Stimulated activated CD4-positive, alpha-beta T cell treated with anti-CD3 and anti-CD28 coated beads, Interleukin-1b, Interleukin-23, amount 100 ng/mL, for 1 hour (primary cell): ENCODE measurements around the gene ZNF831.
A peak's percentile ranks its signal among the peaks of the same experiment; 100 is the strongest.

ENCODE experiments used
- DNase-seq, 2 donors: peaks; one replicate each; pipeline ENCODE4 v3.0.0-alpha.2; 2020; ENCODE audit warnings: low read depth in 2 of 2

Gene ZNF831

DNA sequence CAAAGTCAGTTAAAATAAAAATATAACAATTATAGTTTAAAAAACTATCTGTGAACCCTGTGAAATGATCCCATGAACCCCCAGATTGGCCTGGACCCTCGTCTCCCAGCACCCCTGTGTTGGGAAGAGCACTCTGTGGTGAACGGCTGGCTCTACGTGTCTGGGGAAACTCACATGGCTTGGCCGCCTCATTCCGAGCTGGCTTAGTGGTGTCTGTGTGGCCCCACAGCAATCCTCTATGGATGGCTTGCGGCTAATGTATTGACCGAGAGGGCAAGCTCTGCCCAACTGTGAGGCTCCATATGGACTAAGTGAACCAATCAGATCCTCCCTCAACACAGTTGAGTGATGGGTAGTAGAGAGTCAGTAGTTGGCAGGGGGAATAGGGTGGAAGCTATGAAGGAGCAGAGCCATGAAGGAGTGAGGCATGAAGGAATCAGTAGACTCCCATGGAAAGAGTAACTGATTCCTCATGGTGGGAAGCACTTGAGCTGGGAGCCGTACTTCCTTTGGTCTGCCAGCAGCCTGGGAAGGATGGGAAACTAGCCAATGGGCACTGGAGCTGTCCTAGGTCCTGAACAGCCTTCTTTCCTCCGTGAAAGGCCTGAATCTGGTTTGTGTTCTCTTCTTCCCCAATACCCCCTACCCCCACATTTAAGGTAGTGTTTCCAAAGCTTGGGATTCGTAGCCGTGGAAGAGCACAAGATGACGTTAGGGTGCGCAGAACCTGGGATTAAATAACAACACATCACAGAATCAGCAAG is 21.6 kb upstream of the ZNF831 start:
- DNase-seq = no peak

DNA sequence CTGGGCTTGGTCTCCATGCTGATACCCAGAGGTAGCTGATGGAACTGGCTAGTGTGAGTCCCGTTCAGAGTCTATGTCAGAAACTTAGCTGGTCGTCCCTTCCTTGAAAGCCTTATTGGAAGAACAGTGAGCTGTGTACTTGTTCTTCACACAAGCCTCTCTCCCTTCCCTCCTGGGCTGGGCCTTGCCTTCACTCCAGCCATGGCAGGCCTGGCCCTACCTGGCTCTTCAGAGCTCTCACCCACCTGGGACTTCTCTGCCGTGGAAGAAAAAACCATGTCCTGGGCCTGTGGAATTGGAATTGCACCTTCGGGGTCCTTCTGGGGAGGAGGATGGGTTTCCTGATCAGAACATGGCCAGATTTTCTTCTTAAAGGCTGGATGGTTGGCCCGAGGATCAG is 20.3 kb upstream of the ZNF831 start:
- DNase-seq = no peak

DNA sequence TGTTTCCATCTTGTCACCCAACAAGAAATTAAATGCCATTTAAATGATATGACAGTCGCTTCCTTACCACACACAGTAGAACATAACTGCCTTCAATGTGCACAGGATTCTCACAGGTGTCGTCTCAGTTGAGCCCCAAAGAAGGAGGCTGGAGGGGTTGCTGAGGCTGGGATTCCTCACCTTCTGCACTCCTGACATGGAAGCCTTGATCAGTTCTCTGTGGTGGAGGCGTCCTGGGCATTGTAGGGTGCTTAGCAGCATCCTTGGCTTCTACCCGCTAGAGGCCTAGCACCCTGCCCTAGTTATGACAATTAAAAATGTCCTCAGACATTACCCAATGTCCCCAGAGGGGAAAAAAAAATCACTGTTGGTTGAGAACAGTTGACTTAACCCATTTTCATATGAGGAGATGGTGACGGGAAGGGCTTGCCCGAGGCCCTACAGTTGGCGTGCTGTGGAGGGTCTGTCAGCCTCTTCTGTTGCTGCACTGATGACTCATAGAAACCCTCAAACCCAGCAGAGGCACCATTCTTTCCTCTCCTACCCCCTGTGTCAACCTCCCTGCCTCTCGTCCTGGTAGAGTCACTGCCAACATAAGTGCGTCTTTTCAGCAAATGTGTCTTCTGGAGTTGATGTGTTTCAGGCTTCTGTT is 19.3 kb upstream of the ZNF831 start:
- no peak for DNase-seq

DNA sequence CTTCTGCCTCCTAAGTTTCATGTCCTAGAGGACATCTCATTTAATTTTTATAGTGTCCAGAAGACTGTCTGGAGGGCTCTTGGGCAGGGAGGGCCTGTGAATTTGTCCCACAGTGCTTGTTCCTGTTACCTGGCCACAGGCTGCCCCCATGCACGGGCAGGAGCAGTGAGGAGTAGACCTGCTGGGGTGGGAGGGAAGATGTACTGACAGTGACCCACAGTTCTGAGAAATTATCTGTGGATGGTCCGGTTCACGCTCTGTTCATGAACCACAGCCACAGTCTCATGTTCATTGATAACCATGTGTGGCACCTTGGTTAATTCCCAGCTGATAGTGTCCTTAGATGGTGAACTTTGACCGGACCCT is 18.8 kb upstream of the ZNF831 start:
- DNase-seq = no peak

DNA sequence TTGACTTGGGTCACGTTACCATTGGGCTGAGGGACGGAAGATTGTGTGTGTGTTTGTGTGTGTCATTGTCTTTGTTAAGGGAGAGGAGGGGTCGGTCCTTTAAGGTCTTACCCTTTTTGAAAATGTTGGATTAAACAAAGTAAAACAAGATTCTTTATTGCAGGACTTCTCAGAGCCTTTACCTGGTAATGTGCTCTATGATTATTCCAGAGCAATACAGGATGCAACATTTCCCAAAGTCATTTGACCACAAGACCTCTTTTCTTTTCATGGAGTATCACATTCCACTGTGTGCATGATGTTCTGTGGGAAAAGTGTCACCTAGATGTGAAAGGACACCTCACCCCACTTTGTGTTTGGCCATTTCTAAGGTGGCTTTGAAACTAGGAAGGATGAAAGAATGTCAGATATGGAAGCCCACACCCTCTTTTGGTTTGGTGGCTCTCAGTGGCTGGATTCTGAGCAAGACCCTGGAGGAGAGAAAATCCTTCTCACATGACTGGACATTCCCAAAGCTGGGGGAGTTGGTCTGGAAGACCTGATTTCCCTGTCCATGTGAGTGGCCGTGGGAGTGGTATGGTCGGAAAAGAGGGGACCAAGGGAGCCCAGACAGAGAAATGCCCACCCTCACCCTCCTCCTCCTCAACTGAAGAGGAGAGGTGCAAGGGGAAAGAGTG is 18.2 kb upstream of the ZNF831 start:
- DNase-seq = no peak

DNA sequence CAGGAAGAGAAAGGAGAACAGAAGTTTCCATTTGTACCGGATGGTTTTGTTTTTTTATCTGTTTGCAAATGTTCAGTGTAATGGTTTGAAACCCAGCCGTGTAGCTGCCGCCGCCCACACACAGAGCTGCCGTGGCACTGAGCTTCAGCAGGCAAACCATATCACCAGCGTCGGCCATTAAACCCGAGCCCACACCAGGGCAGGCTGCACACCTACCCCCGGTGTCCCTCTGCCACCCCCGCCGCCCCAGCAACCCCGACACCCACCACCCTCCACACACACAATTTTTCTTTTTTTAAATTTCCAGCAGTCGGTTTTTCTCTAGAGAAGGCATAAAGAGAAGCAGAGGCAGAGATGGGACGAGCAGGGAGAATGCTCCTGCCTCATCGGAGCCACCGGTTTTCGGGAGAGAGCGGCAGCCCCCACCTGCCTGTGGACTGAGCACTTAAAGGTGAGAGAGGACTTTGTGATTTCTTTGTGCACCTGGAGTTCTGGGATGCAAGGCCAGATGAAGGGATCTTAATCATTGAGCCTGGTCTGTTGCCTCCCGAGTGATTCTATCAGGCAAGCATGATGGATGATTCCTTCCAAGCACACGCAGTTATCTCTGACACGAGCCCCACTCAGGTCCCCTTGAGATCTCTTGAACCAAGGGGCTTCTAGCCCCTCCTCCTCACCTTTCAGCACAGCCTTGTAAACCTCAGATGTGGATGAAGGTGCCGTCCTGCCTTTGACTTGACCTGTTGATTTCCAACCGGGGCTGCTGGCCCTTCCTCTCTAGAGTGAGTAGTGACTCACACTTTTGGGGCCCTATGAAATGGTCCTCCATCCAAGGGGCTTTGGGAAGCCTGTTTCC is 17.5 kb upstream of the ZNF831 start:
- peak in 1 of 2 donors; percentile 51 for DNase-seq

DNA sequence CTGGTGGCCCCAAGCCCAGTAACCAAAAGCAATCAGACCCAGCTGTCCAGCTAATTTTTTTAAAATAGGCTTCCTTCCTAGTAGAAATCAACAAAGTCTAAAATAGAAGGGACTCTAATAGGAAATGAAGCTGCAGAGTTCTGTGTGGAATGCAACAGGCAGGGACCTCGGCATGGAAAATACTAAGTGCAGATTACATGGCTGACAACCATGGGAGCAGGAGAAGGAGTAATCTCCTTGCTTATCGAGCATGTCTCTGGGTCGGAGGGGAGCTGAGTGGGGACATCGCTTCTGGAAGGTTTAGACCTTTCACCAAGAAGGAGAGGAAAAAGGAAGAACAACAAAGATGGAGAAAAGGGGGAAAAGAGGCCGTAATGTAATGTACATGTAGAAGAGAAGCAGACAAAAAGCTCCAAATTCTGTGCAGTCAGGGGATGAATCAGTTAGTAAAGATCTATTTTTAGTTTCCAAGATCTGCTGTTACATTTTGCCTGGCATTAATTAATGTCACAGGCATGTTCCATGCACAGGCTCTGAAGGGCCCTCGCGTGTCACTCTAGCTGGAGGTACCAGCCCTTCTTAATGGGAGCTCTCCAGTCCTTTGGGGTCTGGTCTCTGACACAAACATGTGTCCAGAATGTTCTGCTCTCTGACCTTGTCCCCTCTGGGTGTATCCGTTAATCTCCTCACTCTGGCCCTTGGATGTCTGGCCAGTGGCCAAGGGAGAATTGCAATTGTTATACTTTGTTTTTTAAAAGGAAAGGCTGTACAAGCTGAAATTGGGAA is 16.6 kb upstream of the ZNF831 start:
- no peak for DNase-seq

DNA sequence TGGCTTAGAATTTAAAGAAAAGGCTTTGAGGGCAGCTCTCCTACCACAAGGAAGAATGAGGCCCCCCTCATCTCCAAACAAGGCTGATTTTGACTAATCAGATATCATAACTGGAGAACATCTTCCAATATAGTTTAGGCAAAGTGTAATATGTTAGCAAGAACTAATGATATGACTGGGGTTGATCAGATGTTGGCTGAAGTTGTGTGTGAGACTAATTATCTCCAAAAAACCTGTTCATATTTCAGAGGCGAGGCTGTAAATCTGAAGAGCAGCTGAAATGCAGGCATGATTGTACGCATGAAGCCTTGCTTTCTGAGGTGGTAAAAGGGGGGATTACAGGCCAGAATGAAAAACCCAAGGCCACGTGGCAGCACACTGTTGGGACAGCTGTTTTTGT is 16.0 kb upstream of the ZNF831 start:
- no peak for DNase-seq

DNA sequence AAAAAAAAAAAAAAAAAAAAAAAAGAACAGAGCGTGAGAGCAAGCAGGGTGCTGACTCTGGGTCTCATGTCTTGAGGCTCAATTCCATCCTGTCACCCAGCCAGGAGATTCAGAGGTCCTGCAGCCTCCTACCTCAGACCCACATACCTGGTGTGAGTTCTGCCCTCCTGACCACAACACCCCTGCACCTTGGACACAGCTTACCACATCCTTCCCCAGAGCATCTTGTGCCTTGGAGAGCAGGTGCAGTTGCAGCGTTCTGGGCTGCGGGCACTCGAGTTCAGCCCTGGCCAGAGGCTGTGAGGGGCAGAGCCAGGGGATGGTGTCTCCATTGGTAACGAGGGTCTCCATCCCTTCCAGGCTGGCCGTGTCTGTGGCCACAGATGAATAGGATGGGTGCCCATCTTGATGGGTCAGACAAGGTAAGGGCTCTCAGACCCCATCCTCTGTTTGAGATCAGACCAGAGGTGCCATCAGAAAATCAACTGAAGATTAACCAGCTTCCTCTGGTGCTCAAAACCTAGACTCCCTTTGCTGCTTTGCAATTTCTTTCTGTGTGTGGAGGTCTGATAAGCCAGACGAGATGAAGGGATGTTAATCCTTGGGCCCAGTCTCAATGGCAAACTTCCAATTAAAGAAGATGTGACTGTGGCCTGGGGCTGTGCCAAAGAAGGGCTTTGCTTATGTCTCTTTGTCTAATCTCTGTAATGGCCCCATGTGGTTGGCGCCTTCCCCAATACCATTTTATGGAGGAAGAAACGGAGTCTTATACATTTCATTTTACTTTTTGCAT is 14.7 kb upstream of the ZNF831 start:
- no peak for DNase-seq

DNA sequence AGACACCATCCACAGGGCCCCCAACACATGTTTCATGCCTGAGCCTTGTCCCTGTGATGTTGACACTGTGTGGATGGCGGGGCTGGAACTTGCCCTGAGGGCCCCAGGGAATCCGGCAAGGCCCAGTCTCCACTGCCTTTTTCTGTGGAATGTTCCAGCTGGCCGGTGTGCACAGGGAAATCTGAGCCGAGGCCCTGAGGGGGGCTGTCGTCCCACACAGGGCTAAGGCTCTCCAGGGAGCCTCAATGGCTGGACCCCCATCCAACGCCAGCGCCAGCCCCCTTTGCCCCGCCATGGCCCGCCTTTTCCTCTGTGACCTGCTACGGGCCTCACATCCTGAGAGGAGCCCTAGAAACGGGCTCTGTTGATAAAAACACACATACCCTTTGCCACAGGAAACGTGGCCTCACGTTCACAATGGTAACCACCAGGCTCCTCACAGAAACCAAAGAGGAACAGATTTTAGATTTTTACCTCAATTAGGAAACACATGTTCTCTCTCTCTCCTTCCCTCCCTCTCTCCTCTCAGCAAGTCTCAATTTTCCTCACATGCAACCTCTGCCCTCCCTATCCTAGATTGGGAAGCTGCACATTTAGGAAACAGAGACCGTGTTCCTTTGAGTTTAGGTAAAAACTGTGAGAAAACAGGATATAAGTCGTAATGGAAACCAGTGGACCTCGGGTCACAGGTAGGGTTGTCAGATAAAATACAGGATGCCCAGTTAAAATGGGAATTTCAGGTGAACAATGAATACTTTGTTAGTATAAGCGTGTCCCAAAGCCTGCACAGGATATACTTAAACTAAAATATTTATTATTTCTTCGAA is 13.7 kb upstream of the ZNF831 start:
- peak in 1 of 2 donors; percentile 37 for DNase-seq

DNA sequence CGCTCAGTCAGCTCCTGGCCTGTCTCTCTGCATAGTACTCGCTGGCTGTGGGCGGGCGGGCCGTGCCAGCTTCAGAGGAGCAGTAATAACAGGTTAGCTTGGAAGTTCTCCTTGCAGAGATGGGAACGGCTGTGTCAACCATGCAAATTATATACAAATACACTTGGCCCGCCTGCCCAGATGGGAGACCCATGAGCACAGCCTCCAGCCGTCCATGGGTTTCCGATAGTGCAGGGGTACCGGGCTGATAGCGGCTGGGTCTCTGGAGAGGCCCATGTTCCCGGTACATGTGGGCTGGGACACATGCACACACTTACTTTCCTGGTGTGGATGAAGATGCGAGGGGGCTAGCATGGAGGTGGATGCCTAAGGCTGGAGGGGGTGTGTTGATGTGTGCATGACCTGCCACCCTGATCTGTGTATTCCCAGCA is 12.8 kb upstream of the ZNF831 start:
- DNase-seq = no peak

DNA sequence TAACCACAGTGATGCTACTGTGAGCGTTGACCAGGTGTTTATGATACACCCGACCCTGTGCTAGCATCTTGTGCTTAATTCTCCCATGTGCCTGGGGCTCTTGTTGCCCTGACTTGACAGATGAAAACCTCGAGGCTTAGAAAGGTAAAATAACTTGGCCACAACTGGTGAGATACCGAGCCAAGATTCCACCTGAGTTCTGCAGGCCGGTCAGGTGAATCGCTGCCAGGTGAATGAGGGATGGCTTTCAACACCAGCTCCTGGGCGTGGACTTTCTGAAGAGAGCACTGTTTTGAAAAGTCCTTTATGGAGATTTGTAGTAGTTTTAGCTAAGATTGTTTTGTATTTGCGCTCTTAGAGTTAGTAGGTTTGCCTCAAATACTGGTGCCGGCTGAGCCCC is 12.2 kb upstream of the ZNF831 start:
- DNase-seq = no peak

DNA sequence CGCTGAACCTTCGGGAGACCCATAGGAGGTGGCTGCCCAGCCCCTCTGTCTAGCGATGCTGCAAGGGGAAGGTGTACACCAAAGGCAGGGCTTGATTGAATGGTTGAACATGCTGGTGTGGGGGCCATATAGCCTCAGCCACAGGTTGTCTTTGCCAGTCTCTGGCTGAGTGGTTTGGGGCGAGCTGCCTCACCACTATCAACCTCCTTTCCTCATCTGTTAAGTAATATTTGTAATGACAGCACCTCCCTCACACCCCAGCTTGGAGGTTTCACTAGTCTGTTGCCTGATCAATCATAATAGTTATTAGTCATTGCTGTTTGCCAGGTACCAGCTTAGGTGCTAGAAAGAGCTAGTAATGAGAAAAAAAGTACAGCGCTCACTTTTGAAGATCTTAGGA is 11.8 kb upstream of the ZNF831 start:
- no peak for DNase-seq

DNA sequence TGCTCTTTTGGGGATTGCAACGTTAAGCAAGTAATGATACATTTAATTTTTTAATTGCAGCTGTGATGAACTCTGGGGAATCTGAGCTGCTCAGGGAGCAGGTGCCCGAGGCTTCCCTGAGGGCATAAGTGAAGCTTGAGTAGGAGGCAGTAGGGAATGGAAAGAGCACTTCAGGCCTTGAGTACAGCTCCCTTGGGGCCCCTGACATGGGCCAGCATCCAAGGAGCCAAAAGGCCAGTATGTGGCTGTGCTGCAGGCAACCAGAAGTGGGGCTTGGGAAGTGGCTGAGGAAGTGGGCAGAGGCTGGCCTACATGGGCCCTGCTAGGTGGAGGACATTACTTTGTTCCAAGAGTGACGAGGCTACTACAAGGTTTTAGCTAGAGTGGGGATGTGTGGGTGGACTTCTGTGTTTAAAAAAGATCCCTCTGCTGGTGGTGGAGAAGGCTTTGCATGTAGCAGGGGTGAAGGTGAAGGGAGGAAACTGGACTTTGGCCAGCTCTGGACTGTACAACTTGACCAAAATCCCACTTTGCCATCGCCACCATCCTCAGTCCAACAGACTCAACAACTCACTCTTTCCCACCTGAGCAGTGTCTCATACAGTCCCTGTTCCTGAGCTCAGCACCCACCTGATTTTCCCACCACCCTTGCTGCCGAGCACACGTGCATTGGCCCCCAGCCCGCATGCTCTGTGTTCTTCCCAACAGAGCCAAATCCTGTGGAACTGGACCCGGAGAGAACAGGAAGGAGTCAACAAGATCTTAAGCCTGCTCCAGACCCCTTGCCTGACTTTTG is 10.9 kb upstream of the ZNF831 start:
- no peak for DNase-seq

DNA sequence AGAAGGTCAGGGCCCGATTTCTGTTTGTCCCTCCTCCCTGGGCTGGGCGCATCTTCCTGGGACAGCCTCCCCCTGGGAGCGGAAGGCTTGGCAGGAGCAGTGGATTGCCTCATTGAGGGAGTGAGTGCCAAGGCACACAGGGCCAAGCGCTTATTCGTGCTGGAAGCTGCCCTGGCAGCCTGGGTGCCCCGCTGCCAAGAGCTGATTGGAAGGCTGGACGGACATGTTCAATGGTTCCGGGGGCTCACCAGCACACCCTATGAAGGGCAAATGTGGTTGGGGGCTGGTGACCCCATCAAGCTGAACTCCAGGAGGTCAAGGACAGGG is 10.3 kb upstream of the ZNF831 start:
- DNase-seq = no peak

DNA sequence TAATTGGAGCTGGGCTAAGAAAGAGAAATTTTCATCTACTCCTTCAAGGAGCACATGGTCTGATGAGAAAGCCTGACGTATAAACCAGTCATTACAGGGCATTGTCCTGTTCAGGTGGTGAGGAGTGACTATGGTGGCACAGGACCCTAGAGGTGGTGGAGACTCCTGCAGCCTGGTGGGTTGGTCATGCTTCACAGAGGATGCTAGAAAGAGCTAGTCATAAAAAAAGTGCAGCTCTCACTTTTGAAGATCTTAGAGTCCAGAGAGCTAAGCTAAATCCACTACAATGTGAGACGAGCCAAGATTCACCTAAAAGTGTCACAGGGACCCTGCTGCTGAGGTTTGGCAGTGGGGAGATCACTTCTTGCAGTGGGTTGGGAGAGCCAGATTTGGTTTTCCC is 9.8 kb upstream of the ZNF831 start:
- no peak for DNase-seq

DNA sequence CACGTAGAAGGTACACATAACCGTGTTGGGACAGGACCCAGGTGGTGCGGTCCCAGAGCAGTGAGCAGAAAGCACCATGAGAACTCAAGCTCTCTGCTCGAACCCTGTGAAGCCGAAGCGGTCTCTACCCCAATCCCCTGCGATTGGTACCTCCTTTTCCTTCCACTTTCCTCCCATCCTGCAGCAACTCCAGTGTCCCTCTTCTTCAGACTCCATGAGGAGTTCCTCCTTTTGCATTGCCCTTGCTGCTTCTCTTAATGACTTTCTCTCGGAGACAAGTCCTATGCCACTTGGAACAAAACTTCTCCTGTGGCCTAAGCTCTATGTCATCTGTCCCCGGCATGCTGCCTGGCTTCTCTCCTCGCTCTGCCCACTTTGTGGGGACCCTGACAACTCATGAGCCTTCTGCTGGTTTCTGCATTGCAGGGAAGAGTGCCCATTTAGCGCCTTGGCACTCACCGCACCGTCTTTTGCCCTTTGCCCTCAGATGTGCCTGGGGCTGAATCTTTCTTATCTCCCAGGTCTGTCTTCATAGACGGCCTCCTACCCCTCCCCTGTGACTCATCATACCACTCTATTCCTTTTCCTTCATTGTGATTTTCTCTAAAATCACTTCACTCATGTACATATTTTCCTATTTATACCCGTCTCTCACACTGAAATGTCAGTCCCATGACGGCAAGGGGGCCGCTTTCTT is 9.2 kb upstream of the ZNF831 start:
- DNase-seq = no peak

DNA sequence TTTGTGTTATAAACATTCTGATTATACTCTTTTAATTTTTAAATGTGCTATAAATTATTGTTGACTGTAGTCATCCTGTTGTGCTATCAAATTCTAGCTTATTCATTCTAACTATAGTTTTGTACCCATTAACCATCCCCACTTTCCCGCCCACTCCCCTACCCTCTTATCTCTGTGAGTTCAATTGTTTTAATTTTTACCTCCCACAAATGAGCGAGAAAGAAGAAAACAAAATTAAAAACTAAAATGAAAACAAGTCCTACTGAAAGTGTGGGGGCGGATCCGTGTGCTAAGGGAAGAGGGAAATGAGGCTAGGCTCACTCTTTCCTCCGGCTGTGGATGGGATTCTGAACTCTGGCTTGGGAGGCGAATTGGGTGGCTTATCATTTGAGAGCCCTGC is 6.6 kb upstream of the ZNF831 start:
- no peak for DNase-seq
